HFF-Myc (cell line): ENCODE results near the gene PLLP.
"Not testable (repeated sequence)": the region's sequence is repeated elsewhere in the genome, so short reads cannot be mapped to it uniquely, and the experiment has no call there.

ENCODE experiments used
- DNase-seq: peaks from one replicate; pipeline ENCODE4 v3.0.0-alpha.2; 2011; ENCODE audit warnings: low read depth; ENCODE audit errors: extremely low read depth
- H3K4me3 ChIP-seq: replicated peaks from 2 replicates; pipeline ENCODE4 v1.5.1; 2011; ENCODE audit warnings: low read depth, mild to moderate bottlenecking, control low read depth, low read length
- CTCF ChIP-seq: IDR thresholded peaks from 2 replicates; pipeline ENCODE4 v1.5.1; 2012; ENCODE audit warnings: mild to moderate bottlenecking, low read depth, low read length, control low read depth; ENCODE audit errors: missing control alignments

PLLP gene

GRCh38 chr16:57273826-57274225 lies 10.6 kb downstream of the PLLP start:
- no peak for TF ChIP-seq CTCF
- H3K4me3 ChIP-seq, result no peak overlapping the region
- no peak for DNase-seq

GRCh38 chr16:57273359-57273758 lies 11.1 kb downstream of the PLLP start:
- no peak overlapping the region for H3K4me3 ChIP-seq
- DNase-seq, result no peak
- no peak for TF ChIP-seq CTCF

- DNase-seq, result no peak
- TF ChIP-seq CTCF, result no peak
- H3K4me3 ChIP-seq, result no peak overlapping the region
These were observed 12.5 kb downstream of the PLLP start for GRCh38 chr16:57271867-57272495.

- no peak for TF ChIP-seq CTCF
- no peak overlapping the region for H3K4me3 ChIP-seq
- DNase-seq, result no peak
These were observed 13.5 kb downstream of the PLLP start for GRCh38 chr16:57271063-57271345.

- H3K4me3 ChIP-seq, result no peak overlapping the region
- no peak for DNase-seq
- TF ChIP-seq CTCF, result no peak
These were observed 14.0 kb downstream of the PLLP start for GRCh38 chr16:57270221-57271062.

- no peak for TF ChIP-seq CTCF
- H3K4me3 ChIP-seq, result no peak overlapping the region
- no peak for DNase-seq
These were observed 15.4 kb downstream of the PLLP start for GRCh38 chr16:57268804-57269800.

GRCh38 chr16:57267343-57267742 lies 17.1 kb downstream of the PLLP start:
- DNase-seq, H3K4me3 ChIP-seq: not testable (repeated sequence)
